ENCODE measurements around the gene FAM9C.

FAM9C gene

GRCh38 chrX:13033193-13033592, 11.2 kb downstream of the FAM9C start:
- no peaks in the 10 kb centered on the region for H3K27me3 ChIP-seq (ENCODE audit: low read length)
- H3K9me3 ChIP-seq (ENCODE audit: insufficient read depth, low read length) = no peaks in the 10 kb centered on the region
- no peaks in the 10 kb centered on the region for H3K9me2 ChIP-seq (replicated peaks; ENCODE audit: insufficient read depth, low read length)
- no peaks in the 10 kb centered on the region for H4K20me1 ChIP-seq (ENCODE audit: low read depth, low read length)
- no peak overlapping the region for H3K9ac ChIP-seq (ENCODE audit: low read length)
- peaks cover 6% of the 10 kb centered on the region; the same call in 1 of the 2 replicates for H3K36me3 ChIP-seq (ENCODE audit: low read length)
- no peak overlapping the region for H3K27ac ChIP-seq (ENCODE audit: low read depth, low read length)
- no peaks in the 10 kb centered on the region; the same call in 1 of the 2 replicates for H3F3A ChIP-seq (ENCODE audit: insufficient read depth)
- no peaks in the 10 kb centered on the region for H3K79me2 ChIP-seq (ENCODE audit: insufficient read depth, low read length)
- TF ChIP-seq CTCF (IDR thresholded peaks at IDR 0.05; ENCODE audit: insufficient read depth, low read length, poor library complexity, severe bottlenecking) (no peak), EZH2phosphoT487 (conservative IDR thresholded peaks at IDR 0.05; ENCODE audit: low read length) (no peak)
- H3K4me2 ChIP-seq (ENCODE audit: low read depth, low read length, poor library complexity, severe bottlenecking) = no peak overlapping the region
- no peak overlapping the region for H2AFZ ChIP-seq (ENCODE audit: low read depth, low read length, severe bottlenecking)
- no peak overlapping the region for H3K4me3 ChIP-seq (ENCODE audit: insufficient read depth, low read length, poor library complexity, severe bottlenecking)

- Histone ChIP-seq H2AFZ (ENCODE audit: low read depth, low read length, severe bottlenecking) (no peak overlapping the region), H3K4me2 (ENCODE audit: low read depth, low read length, poor library complexity, severe bottlenecking) (no peak overlapping the region), H3K9ac (ENCODE audit: low read length) (no peak overlapping the region)
These were observed 14.3 kb downstream of the FAM9C start for GRCh38 chrX:13029887-13030771.

GRCh38 chrX:13029637-13029886, 14.9 kb downstream of the FAM9C start:
- Histone ChIP-seq H3K9me2 (replicated peaks; ENCODE audit: insufficient read depth, low read length) (no peaks in the 10 kb centered on the region), H4K20me1 (ENCODE audit: low read depth, low read length) (no peaks in the 10 kb centered on the region), H3K4me3 (ENCODE audit: insufficient read depth, low read length, poor library complexity, severe bottlenecking) (no peak overlapping the region), H3K4me2 (ENCODE audit: low read depth, low read length, poor library complexity, severe bottlenecking) (no peak overlapping the region), H3K27me3 (ENCODE audit: low read length) (no peaks in the 10 kb centered on the region), H3K9me3 (ENCODE audit: insufficient read depth, low read length) (no peaks in the 10 kb centered on the region), H3K27ac (ENCODE audit: low read depth, low read length) (no peak overlapping the region), H3K79me2 (ENCODE audit: insufficient read depth, low read length) (no peaks in the 10 kb centered on the region), H3F3A (ENCODE audit: insufficient read depth) (no peaks in the 10 kb centered on the region), H3K36me3 (ENCODE audit: low read length) (no peaks in the 10 kb centered on the region), H2AFZ (ENCODE audit: low read depth, low read length, severe bottlenecking) (no peak overlapping the region), H3K9ac (ENCODE audit: low read length) (no peak overlapping the region)
- TF ChIP-seq EZH2phosphoT487 (conservative IDR thresholded peaks at IDR 0.05; ENCODE audit: low read length) = no peak

More at GRCh38 chrX:13029887-13030771, 14.3 kb downstream of the FAM9C start:
- no peaks in the 10 kb centered on the region for H3K9me2 ChIP-seq (replicated peaks; ENCODE audit: insufficient read depth, low read length)
- H3K27ac ChIP-seq (ENCODE audit: low read depth, low read length) = no peak overlapping the region
- TF ChIP-seq EZH2phosphoT487 (conservative IDR thresholded peaks at IDR 0.05; ENCODE audit: low read length) = no peak
- TF ChIP-seq CTCF (IDR thresholded peaks at IDR 0.05; ENCODE audit: insufficient read depth, low read length, poor library complexity, severe bottlenecking) = no peak
- H3K36me3 ChIP-seq (ENCODE audit: low read length) = no peaks in the 10 kb centered on the region
- H3F3A ChIP-seq (ENCODE audit: insufficient read depth) = no peaks in the 10 kb centered on the region; the same call in 1 of the 2 replicates
- no peaks in the 10 kb centered on the region for H3K27me3 ChIP-seq (ENCODE audit: low read length)
- H3K79me2 ChIP-seq (ENCODE audit: insufficient read depth, low read length) = no peaks in the 10 kb centered on the region
- H3K4me3 ChIP-seq (ENCODE audit: insufficient read depth, low read length, poor library complexity, severe bottlenecking) = no peak overlapping the region
- no peaks in the 10 kb centered on the region for H3K9me3 ChIP-seq (ENCODE audit: insufficient read depth, low read length)
- no peaks in the 10 kb centered on the region for H4K20me1 ChIP-seq (ENCODE audit: low read depth, low read length)
